Uterus (tissue), 2 donors: ENCODE measurements around the gene FMO3.

Experiments
- CTCF ChIP-seq, 4 experiments: fragments of 200-600 bp in 2 of 4; fragments of 450-650 bp in 2 of 4; sonication (generic) in 2 of 4; IDR thresholded peaks; one replicate each; pipeline ENCODE4 v1.5.1; 2016 to 2019; ENCODE audit warnings: antibody characterized with exemption in 4 of 4, mild to moderate bottlenecking in 2 of 4, moderate library complexity in 1 of 4
- POLR2A ChIP-seq, 2 donors: fragments of 450-650 bp; IDR thresholded peaks; one replicate each; pipeline ENCODE4 v1.6.1; 2016; ENCODE audit warnings: antibody characterized with exemption in 2 of 2, mild to moderate bottlenecking in 1 of 2, moderate library complexity in 1 of 2

DNA sequence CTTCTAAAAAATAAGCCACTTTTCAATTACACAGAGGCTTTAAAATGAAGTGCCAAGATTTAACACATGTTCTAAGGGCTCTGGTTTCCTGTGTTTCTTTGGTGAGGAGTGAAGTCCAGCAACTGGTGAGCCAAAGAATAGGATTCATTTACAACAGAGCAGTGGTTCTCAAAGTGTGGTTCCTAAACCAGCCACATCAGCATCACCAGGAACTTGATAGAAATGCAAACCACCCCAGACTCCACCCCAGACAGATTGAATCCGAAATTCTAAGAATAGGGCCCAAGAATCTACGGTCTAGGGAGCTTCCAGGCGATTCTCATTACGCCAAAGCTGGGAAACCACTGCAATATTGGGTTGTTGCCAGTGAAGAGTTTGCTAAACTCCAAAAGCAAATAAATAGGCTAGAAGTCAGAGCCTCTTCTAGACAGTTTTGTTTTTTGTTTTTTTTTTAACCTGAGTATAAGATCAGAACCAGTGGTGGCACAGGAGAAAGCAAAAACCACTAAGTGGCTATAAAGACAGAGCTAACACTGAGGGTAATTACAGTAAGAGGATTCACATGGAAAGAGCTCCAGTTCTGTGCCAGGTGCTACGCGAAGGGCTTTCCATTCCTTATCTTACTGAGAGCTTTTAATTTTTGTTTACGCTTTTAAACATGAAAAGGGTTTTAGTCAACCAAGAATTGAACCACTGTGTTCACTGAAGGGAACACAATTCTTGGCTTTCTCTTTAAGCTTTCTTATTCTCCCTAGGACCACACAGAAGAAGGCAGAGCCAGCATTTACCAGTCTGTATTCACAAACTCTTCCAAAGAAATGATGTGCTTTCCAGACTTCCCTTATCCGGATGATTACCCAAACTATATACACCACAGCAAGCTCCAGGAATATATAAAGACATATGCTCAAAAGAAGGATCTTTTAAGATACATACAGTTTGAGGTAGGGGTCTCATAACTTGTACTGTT lies 52.0 kb downstream of the FMO3 start:
- TF ChIP-seq CTCF (IDR thresholded peaks at IDR 0.05) (no peak), POLR2A (IDR thresholded peaks at IDR 0.05) (no peak)
